Activated gamma-delta T cell (primary cell): ENCODE measurements around the gene E2F4.

Source experiments
- DNase-seq: peaks from one replicate; lab custom pipeline; 2025; lab: John Stamatoyannopoulos, UW

Gene E2F4

GRCh38 chr16:67157892-67158635 lies 33.9 kb upstream of the E2F4 start:
- no peak for DNase-seq

- DNase-seq: no peak
Measured at GRCh38 chr16:67158637-67159600, 33.0 kb upstream of the E2F4 start.

GRCh38 chr16:67161595-67162058 lies 30.3 kb upstream of the E2F4 start:
- DNase-seq: no peak

- no peak for DNase-seq
Measured at GRCh38 chr16:67162506-67163163, 29.3 kb upstream of the E2F4 start.

- DNase-seq: no peak
Measured at GRCh38 chr16:67163164-67163998, 28.6 kb upstream of the E2F4 start.

- DNase-seq: no peak
Measured at GRCh38 chr16:67163999-67164558, 27.9 kb upstream of the E2F4 start.

- DNase-seq: no peak
Measured at GRCh38 chr16:67164599-67165061, 27.3 kb upstream of the E2F4 start, which contains the start of gene HSF4. HSF4 (plus strand) TSS chr16:67164745; CDS start chr16:67164812, 67 bp downstream.

GRCh38 chr16:67165121-67166078 lies 26.6 kb upstream of the E2F4 start:
- DNase-seq: no peak

GRCh38 chr16:67166110-67166547 lies 25.8 kb upstream of the E2F4 start:
- no peak for DNase-seq

- no peak for DNase-seq
Measured at GRCh38 chr16:67166598-67167168, 25.3 kb upstream of the E2F4 start.

- no peak for DNase-seq
Measured at GRCh38 chr16:67167588-67167987, 24.4 kb upstream of the E2F4 start.

GRCh38 chr16:67169011-67169451 lies 22.9 kb upstream of the E2F4 start:
- DNase-seq: no peak

GRCh38 chr16:67169642-67170167 lies 22.2 kb upstream of the E2F4 start:
- no peak for DNase-seq

- no peak for DNase-seq
Measured at GRCh38 chr16:67170168-67170948, 21.6 kb upstream of the E2F4 start, which contains the start of gene NOL3. NOL3 (plus strand) TSS chr16:67170538.

- no peak for DNase-seq
Measured at GRCh38 chr16:67170949-67171649, 20.9 kb upstream of the E2F4 start.

- no peak for DNase-seq
Measured at GRCh38 chr16:67173323-67173722, 18.6 kb upstream of the E2F4 start.
